HG03175 (cell line): ENCODE measurements around the gene RAD51D.
"Not testable (repeated sequence)": the region's sequence is repeated elsewhere in the genome, so short reads cannot be mapped to it uniquely, and the experiment has no call there.

ENCODE experiments used
- ATAC-seq: cut with Tn5 transposase; IDR thresholded peaks from one replicate; pipeline ENCODE4 v1.9.1; 2021; ENCODE audit warnings: mild to moderate bottlenecking, moderate library complexity; ENCODE audit not compliant: unreplicated experiment

The RAD51D gene

DNA sequence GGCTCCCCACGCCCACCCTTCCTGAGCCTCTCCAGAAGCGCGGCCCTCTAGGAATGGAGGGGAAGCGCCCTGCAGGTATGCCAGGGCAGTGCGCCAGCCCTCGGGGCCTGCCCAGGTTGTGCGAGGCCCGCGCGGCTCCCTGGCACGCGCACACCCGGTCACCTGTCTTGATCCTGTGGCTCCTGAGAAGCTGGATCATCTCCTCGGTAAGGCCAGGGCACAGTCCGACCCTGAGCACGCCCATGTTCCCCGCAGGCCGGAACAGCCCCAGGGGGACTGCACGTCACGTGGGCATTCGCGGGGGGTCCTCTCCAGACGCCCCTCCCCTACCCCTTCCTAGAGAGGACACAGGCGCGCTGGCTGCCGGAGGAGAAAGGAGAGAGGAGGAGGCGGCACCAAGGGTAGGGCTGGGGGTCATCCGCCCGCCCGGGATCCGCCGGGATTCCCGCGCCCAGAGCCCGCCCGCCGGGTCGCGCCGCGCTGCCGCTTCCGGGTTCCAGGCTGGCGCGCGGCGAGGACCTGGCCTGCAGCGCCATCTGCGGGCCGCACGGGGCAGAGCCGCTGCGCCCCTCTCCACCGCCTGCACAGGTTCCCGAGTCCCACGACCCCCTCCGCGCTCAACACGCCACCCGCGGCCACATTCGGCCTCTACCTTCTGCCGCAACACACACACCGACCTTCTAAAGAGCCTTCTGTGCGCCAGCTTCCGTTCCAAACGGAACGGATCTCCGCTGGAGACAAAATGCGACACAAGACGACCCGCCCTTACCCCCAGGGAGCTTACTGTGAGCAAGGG lies at the start of gene RAD51D:
Gene RAD51D (minus strand): TSS at position 491 of the 796 bp plus-strand sequence. CDS start 247 bp downstream, at position 244.
- peak; percentile 87 for ATAC-seq

- ATAC-seq, result no peak
Observed at GRCh38 chr17:35167666-35168065, 48.0 kb upstream of the RAD51D start.

DNA sequence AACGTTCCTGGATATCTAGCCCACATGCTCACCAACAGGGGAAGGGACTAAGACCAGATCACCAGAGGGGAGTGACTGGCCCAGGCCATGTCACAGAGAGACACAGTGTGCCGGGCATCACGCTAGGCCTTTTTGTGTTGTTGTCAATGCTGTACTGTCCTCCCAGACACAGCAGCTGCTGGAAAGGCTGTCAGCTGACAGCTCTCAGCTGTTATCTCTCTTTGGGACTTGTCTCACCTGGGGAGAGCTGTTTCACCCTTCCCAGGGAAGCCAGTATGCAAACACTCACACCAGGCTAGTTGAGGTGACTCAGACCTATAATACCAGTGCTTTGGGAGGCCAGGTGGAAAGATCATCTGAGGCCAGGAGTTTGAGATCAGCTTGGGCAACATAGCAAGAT lies 47.4 kb upstream of the RAD51D start:
- ATAC-seq, result no peak

DNA sequence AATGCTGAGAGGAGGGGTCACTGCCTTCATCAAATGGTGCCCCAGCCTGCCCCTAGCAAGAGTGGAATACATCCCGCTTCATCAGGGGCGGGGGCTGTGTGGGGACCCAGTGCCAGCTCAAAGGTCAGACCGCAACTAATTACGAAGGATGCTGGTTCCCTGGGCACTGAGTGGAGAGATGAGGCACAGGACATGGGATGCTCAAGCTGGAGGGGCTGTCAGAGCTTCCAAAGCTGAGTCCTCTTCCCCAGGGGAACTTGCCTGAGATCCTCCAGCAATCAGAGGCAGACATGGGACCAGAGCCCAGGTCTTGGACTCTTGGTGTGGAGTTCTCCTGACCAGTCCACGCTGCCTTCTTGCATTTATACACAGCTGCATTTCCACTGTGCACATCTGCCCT lies 46.9 kb upstream of the RAD51D start:
- ATAC-seq, result no peak

- no peak for ATAC-seq
Observed at GRCh38 chr17:35164716-35165115, 45.1 kb upstream of the RAD51D start.

GRCh38 chr17:35163886-35164285 lies 44.2 kb upstream of the RAD51D start:
- no peak for ATAC-seq

GRCh38 chr17:35162755-35163154 lies 43.1 kb upstream of the RAD51D start:
- ATAC-seq, result no peak

DNA sequence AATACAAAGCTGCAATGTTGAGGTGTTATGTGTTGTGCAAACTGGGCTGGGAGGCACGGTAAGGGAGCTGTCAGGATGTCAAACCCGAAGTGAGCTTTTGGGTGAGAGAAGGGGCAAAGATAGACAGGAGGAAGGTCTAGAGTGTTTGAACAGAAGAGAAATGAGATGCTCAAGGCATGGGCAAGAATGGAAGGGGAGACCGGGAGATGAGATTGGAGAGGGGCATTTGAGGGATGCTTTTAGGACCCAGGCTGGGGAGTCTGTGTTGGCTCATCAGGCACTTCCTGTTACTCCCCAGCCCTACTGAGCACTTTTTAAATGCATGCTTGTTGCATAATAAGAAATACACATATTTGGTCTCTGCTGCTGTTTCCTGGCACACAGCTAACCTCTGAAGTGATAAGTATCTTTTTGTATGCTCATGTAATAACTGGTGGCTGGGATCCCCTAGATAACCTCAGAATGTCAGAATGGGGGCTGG lies 41.7 kb upstream of the RAD51D start:
- ATAC-seq, result no peak

DNA sequence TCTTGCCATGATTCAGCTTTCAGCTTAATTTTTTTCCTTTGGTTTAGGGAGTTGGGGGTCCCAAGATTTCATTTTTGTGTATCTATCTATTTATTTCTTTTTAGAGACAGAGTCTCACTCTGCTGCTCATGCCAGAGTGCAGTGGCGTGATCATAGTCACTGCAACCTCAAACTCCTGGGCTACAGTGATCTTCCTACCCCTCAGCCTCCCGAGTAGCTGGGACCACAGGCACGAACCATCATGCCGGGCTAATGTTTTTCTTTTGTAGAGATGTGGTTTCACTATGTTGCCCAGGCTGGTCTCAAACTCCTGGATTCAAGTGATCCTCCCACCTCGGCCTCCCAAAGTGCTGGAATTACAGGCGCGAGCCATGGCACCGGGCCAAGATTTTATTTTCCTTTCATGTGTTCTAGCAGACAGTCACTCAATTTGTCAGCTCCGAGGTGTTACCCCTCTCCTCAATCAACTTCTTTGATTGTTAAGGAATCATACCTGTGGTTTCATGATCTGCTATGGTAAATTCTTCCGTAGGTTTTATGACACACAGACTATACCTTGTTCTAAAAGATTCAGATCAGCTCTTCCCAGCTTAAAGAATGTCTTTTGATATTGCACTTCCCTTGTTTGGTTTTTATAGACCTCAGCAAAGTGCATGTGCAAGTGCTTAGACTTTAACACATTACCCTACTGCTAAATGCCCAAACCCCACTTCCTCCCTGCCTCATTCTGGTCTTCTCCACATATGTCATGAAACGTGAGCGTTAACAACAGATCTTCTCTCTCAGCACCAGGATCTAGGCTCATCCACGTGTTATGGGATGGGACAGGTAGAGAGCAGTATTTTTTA lies 40.9 kb upstream of the RAD51D start:
- no peak for ATAC-seq

- ATAC-seq, result no peak
Observed at GRCh38 chr17:35159940-35160339, 40.3 kb upstream of the RAD51D start.

DNA sequence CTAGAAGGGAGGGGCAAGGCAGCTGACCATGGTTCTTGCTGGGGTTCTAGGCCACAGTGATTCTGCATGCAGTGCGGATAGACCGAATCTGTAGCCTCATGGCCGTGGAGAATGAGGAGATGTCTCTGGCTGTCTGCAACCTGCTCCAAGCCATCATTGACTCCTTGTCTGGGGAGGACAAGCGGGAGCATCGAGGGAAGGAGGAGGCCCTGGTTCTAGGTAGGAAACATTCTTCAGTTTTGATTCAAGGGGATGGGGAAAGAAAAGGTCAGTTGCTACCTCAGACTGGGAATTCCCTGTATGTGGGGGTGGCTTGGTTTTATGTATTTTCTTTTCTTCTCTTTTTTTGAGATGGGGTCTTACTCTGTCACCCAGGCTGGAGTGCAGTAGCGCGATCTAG lies 35.6 kb upstream of the RAD51D start:
- no peak for ATAC-seq

- no peak for ATAC-seq
Observed at GRCh38 chr17:35154196-35155165, 34.8 kb upstream of the RAD51D start.

- no peak for ATAC-seq
Observed at GRCh38 chr17:35152421-35153140, 32.9 kb upstream of the RAD51D start.

DNA sequence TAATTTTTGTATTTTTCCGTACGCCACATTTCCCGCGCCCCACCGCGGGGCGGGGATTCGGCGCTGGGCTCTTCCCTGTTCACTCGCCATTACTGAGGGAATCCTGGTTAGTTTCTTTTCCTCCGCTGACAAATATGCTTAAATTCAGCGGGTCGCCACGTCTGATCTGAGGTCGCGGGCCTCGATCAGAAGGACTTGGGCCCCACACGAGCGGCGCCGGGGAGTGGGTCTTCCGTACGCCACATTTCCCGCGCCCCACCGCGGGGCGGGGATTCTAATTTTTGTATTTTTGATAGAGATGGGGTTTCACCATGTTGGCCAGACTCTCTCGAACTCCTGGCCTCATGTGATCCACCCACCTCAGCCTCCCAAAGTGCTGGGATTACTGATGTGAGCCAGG lies 31.4 kb upstream of the RAD51D start:
- ATAC-seq, result not testable (repeated sequence)

DNA sequence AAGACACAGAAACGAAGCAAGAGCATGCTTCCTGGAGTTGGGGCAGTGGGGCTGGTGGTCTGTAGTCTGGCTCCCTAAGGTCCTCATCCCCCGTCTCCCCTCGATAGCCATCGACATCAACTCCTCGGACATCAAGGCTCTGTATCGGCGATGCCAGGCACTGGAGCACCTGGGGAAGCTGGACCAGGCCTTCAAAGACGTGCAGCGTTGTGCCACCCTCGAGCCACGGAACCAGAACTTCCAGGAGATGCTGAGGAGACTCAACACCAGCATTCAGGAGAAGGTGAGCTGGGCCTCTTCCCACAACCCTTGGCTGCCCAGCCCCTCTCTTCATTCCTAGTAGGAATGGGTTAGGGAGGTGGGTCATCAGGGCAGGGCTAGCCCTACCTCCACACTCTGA lies 30.3 kb upstream of the RAD51D start:
- no peak for ATAC-seq

DNA sequence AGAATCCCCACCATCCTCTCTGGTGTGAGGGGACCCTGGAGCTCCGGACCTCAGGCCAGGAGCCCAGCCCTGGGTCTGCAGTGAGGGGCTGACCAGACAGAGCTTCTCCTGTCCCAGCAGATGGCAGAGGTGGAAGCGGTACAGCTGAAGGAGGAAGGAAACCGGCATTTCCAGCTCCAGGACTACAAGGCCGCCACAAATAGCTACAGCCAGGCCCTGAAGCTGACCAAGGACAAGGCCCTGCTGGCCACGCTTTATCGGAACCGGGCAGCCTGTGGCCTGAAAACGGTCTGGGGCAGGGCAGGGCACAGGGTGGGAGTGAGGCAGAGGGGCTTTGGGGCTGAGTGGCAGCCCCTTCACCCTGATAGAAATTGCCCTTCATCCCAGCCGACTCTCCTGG lies 28.5 kb upstream of the RAD51D start:
- ATAC-seq, result no peak

- ATAC-seq, result no peak
Observed at GRCh38 chr17:35147375-35147905, 27.8 kb upstream of the RAD51D start, which contains the start of gene UNC45B. TSS of gene UNC45B (plus strand) at chr17:35147817. CDS start at chr17:35148264, 447 bp downstream.

DNA sequence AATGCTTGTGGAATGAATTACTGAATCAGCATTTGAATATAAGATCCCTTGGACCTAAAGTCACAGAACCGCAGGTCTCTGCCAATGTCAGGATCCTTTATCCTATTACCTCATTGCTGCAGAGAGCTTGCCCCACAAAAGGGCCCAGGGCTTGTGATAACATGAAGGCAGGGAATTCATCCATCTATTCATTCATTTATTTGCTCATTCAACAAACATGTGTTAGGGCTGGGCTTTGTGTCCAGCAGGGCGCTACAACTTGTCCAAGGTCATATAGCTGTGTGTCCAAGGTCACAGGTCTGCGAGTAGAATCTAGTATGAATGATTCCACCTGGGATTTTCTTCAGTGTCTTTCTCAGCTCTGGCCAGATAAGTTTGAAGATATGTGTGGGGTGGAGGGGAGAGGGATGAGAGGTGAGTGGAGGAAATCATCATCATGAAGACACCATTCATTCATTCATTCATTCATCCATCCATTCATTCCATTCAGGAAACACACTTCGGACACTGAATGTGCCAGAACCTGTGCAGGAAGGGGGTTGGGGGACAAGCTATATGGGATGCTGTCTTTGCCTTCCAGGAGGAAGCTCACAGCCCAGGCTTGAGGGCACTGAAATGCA lies 26.7 kb upstream of the RAD51D start:
- ATAC-seq, result no peak

GRCh38 chr17:35144840-35145239 lies 25.2 kb upstream of the RAD51D start:
- ATAC-seq, result no peak
